HEK293 (cell line): Measurements from ENCODE around the gene OR11H7.

Source experiments
- PBX3 ChIP-seq: sonication (generic); formaldehyde crosslinking; IDR thresholded peaks from 2 replicates; pipeline ENCODE4 v1.8.1; 2022; ENCODE audit warnings: mild to moderate bottlenecking, moderate library complexity, missing genetic modification reagents
- ZBTB11 ChIP-seq: fragments of 450-650 bp; formaldehyde crosslinking; conservative IDR thresholded peaks from 2 replicates; pipeline ENCODE4 v1.5.1; 2016; ENCODE audit warnings: low read depth, missing biosample characterization, missing genetic modification characterization
- ZNF510 ChIP-seq: fragments of 450-650 bp; formaldehyde crosslinking; IDR thresholded peaks from 2 replicates; pipeline ENCODE4 v1.5.1; 2018; ENCODE audit warnings: mild to moderate bottlenecking, missing genetic modification characterization, missing biosample characterization; ENCODE audit not compliant: insufficient replicate concordance
- TF ChIP-seq, protein P1 (sequence below): fragments of 450-650 bp; formaldehyde crosslinking; IDR thresholded peaks from 2 replicates; pipeline ENCODE4 v1.5.1; 2016; ENCODE audit warnings: missing biosample characterization, missing genetic modification characterization
- TF ChIP-seq, protein P2 (sequence below): fragments of 450-650 bp; formaldehyde crosslinking; IDR thresholded peaks from 2 replicates; pipeline ENCODE4 v1.5.1; 2017; ENCODE audit warnings: missing biosample characterization, mild to moderate bottlenecking, missing genetic modification characterization, moderate library complexity
- TF ChIP-seq, protein P3 (sequence below): fragments of 450-650 bp; formaldehyde crosslinking; IDR thresholded peaks from 2 replicates; pipeline ENCODE4 v1.5.1; 2016; ENCODE audit warnings: missing biosample characterization, missing genetic modification characterization, low read depth

DNA sequence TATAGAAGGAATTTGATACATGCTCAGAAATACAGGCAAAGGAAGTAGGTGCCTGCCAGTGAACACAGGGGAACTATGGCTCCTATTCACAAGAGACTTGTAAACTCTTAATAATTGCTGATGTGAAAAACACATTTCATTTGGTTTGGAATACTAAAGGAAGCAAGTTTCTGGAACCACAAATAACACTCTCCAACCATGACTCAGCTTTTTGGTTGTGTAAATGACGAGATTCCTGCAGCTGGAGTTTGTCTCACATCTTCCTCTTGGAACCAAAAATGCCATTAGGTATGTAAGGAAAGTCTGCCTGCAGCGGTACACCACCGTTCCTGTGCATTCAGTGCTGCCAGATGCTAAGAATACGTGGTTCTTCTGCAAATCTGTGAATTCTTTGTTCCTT lies 9.7 kb upstream of the OR11H7 start:
- TF ChIP-seq, protein P1, sequence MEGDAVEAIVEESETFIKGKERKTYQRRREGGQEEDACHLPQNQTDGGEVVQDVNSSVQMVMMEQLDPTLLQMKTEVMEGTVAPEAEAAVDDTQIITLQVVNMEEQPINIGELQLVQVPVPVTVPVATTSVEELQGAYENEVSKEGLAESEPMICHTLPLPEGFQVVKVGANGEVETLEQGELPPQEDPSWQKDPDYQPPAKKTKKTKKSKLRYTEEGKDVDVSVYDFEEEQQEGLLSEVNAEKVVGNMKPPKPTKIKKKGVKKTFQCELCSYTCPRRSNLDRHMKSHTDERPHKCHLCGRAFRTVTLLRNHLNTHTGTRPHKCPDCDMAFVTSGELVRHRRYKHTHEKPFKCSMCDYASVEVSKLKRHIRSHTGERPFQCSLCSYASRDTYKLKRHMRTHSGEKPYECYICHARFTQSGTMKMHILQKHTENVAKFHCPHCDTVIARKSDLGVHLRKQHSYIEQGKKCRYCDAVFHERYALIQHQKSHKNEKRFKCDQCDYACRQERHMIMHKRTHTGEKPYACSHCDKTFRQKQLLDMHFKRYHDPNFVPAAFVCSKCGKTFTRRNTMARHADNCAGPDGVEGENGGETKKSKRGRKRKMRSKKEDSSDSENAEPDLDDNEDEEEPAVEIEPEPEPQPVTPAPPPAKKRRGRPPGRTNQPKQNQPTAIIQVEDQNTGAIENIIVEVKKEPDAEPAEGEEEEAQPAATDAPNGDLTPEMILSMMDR (tag by site-specific recombination) = no peak
- TF ChIP-seq PBX3 = no peak
- TF ChIP-seq, protein P2, sequence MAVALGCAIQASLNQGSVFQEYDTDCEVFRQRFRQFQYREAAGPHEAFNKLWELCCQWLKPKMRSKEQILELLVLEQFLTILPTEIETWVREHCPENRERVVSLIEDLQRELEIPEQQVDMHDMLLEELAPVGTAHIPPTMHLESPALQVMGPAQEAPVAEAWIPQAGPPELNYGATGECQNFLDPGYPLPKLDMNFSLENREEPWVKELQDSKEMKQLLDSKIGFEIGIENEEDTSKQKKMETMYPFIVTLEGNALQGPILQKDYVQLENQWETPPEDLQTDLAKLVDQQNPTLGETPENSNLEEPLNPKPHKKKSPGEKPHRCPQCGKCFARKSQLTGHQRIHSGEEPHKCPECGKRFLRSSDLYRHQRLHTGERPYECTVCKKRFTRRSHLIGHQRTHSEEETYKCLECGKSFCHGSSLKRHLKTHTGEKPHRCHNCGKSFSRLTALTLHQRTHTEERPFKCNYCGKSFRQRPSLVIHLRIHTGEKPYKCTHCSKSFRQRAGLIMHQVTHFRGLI (tag by site-specific recombination) = no peak
- TF ChIP-seq, protein P3, sequence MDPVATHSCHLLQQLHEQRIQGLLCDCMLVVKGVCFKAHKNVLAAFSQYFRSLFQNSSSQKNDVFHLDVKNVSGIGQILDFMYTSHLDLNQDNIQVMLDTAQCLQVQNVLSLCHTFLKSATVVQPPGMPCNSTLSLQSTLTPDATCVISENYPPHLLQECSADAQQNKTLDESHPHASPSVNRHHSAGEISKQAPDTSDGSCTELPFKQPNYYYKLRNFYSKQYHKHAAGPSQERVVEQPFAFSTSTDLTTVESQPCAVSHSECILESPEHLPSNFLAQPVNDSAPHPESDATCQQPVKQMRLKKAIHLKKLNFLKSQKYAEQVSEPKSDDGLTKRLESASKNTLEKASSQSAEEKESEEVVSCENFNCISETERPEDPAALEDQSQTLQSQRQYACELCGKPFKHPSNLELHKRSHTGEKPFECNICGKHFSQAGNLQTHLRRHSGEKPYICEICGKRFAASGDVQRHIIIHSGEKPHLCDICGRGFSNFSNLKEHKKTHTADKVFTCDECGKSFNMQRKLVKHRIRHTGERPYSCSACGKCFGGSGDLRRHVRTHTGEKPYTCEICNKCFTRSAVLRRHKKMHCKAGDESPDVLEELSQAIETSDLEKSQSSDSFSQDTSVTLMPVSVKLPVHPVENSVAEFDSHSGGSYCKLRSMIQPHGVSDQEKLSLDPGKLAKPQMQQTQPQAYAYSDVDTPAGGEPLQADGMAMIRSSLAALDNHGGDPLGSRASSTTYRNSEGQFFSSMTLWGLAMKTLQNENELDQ (tag by site-specific recombination) = no peak
- TF ChIP-seq ZNF510 = no peak
- TF ChIP-seq ZBTB11 (tag by site-specific recombination) = no peak
